Vagina (tissue), 2 donors: ENCODE data around the gene NFE2L1. TPM values are rescaled to one million over a fixed set of nuclear protein-coding genes. Genes with fewer than 3 reads are reported as not detected.

Experiments used
- DNase-seq, 2 donors: peaks; one replicate each; pipeline ENCODE4 v3.0.0-alpha.2; 2017; ENCODE audit errors: extremely low spot score in 2 of 2
- H3K27ac ChIP-seq: fragments of 200-600 bp; sonication (generic); one replicate; pipeline ENCODE4 v1.5.1; 2019
- H3K27me3 ChIP-seq: fragments of 200-600 bp; sonication (generic); one replicate; pipeline ENCODE4 v1.5.1; 2019
- H3K36me3 ChIP-seq, 2 donors: fragments of 200-600 bp; sonication (generic); one replicate each; pipeline ENCODE4 v1.5.1; 2017 to 2019
- H3K4me1 ChIP-seq: fragments of 200-600 bp; sonication (generic); one replicate; pipeline ENCODE4 v1.5.1; 2019
- H3K4me3 ChIP-seq, 2 donors: fragments of 200-600 bp; sonication (generic); 1 replicate in 1 of 2; 2 replicates in 1 of 2; pipeline ENCODE4 v1.5.1; 2016 to 2019
- H3K9me3 ChIP-seq: fragments of 200-600 bp; sonication (generic); one replicate; pipeline ENCODE4 v1.5.1; 2019
- POLR2A ChIP-seq, 2 donors: fragments of 450-650 bp; IDR thresholded peaks; one replicate each; pipeline ENCODE4 v1.6.1; 2017; ENCODE audit warnings: antibody characterized with exemption in 2 of 2, mild to moderate bottlenecking in 2 of 2, moderate library complexity in 2 of 2
- POLR2AphosphoS5 ChIP-seq, 2 donors: sonication (generic); formaldehyde crosslinking; IDR thresholded peaks; one replicate each; pipeline ENCODE4 v1.9.0; 2017; ENCODE audit warnings: antibody characterized with exemption in 2 of 2, mild to moderate bottlenecking in 2 of 2, low read depth in 1 of 2; ENCODE audit not compliant: insufficient read depth in 1 of 2
- intact Hi-C: fragments of 100-400 bp; cut with DNase I; formaldehyde crosslinking; loops from one replicate; pipeline ENCODE4 v1.15.1; 2023
- total RNA-seq: library from RNA; depleted of rRNA; stranded (reverse); fragments of >200 nt; gene quantifications from one replicate; pipeline ENCODE4 v1.2.3, GENCODE V29; 2016
- TF ChIP-seq, protein P1 (sequence below), 3 experiments: fragments of 450-650 bp in 2 of 3; fragments of 200-600 bp in 1 of 3; sonication (generic) in 1 of 3; IDR thresholded peaks; one replicate each; pipeline ENCODE4 v1.5.1; 2017 to 2019; ENCODE audit warnings: antibody characterized with exemption in 3 of 3, mild to moderate bottlenecking in 2 of 3, moderate library complexity in 2 of 3

The NFE2L1 gene
- total RNA-seq, 1 donor from 2014 or later = 190 TPM

DNA sequence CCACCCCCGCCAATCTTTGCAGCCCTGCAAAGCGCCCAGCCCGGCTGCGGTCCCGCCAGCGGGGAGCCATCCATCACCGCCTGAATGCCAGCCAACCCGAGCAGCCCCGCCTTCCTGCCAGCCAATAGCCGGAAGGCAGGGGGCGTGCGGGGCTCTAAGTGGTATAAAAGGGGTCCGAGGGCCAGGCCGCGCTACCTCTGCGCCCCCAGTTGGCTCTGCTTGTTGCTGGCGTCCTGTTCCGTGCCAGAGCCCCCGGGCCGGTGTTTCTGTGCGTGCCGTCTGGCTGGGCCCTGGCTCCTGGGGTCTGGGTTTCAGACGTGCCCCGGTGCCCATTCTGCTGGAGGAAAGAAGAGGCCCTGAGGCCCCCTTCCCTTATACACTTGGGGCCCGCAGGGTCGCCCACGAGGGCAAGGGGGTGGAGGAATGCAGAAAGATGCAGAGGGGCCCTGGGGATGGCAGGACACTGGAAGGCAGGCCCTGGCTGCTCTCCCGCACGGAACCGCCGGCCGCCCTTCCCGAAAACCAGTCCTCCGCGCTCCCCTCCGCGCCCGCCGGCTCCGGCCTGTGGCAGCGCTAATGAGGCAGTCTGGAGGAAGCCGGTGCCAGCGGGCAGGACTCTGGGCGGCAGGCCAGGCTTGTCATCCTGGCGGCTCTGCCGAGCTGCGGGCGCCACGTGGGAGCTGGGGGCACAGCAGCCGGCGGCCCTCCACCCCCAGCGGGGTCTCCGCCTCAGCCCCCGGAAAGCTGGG is 24.6 kb upstream of the NFE2L1 start:
- peak overlapping the region; percentile 54 for H3K27ac ChIP-seq
- H3K4me1 ChIP-seq = peaks cover 38% of the 10 kb centered on the region
- no peaks in the 10 kb centered on the region for H3K9me3 ChIP-seq
- no peak for DNase-seq
- no peaks in the 10 kb centered on the region for H3K36me3 ChIP-seq
- TF ChIP-seq, protein P1, sequence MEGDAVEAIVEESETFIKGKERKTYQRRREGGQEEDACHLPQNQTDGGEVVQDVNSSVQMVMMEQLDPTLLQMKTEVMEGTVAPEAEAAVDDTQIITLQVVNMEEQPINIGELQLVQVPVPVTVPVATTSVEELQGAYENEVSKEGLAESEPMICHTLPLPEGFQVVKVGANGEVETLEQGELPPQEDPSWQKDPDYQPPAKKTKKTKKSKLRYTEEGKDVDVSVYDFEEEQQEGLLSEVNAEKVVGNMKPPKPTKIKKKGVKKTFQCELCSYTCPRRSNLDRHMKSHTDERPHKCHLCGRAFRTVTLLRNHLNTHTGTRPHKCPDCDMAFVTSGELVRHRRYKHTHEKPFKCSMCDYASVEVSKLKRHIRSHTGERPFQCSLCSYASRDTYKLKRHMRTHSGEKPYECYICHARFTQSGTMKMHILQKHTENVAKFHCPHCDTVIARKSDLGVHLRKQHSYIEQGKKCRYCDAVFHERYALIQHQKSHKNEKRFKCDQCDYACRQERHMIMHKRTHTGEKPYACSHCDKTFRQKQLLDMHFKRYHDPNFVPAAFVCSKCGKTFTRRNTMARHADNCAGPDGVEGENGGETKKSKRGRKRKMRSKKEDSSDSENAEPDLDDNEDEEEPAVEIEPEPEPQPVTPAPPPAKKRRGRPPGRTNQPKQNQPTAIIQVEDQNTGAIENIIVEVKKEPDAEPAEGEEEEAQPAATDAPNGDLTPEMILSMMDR (IDR thresholded peaks at IDR 0.05) = no peak
- TF ChIP-seq POLR2AphosphoS5 (IDR thresholded peaks at IDR 0.05; ENCODE audit: insufficient read depth in 1 of 2, low read depth in 1 of 2) = peak in 1 of 2 donors; percentile 27
- no peaks in the 10 kb centered on the region for H3K27me3 ChIP-seq
- H3K4me3 ChIP-seq = peak overlapping the region; percentile 26 to 49
- intact Hi-C loops = loop anchor here (5.0 to 10.0 kb wide), 3 partner anchors 79 to 571 kb away; partner anchors contain the start of genes HOXB3, HOXB5 and PNPO

DNA sequence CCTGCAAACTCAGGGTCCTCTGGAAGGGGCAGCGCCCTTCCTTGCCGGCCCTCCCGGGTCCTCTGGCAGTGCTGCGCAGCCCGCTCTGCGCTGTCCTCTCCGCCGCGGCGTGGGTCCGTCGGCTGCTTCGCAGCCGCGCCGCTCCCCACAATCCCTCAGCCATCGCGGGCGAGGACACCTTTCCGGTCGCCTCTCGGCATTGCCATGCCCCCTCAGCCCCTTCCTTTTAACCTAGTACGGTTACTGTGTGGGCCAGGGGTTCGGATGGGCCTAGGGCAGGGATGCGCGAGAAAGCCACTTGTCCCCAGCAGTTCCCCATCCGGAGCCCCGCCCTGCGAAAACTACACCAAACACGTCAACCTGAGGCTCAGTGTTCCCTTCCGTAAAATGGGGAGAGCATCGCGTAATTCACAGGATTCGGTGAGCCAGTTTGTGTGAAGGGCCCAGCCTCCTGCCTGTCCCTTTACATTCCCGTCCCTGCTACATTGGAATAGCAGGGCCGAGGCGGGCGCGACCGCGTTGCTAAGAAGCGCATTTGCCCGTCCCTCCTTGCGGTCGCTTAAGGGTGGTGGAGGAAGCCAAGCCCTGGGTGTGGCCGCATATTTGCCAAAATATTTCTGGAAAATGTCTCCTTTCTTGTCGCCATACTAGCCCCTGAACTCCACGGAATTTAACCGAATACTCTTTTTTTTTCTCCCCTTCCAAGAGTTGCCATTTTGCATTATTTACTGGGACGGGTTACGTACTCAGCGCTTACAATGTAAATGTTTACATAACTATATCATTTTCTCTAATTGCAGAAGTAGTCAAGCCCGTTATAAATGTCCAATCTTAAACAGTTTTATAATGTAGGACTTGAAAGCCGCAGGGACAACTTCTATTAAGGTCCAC is 23.8 kb upstream of the NFE2L1 start:
- H3K27me3 ChIP-seq = no peaks in the 10 kb centered on the region
- intact Hi-C loops = loop anchor here (5.0 to 10.0 kb wide), 3 partner anchors 80 to 570 kb away; partner anchors contain the start of genes HOXB3, HOXB5 and PNPO
- peak overlapping the region; percentile 54 for H3K27ac ChIP-seq
- no peak for DNase-seq
- H3K4me1 ChIP-seq = peaks cover 38% of the 10 kb centered on the region
- H3K36me3 ChIP-seq = no peaks in the 10 kb centered on the region
- peak overlapping the region; percentile 26 to 49 for H3K4me3 ChIP-seq
- H3K9me3 ChIP-seq = no peaks in the 10 kb centered on the region
- TF ChIP-seq POLR2AphosphoS5 (IDR thresholded peaks at IDR 0.05; ENCODE audit: insufficient read depth in 1 of 2, low read depth in 1 of 2) = peak in 1 of 2 donors; percentile 6
- TF ChIP-seq, protein P1 (IDR thresholded peaks at IDR 0.05) = no peak

DNA sequence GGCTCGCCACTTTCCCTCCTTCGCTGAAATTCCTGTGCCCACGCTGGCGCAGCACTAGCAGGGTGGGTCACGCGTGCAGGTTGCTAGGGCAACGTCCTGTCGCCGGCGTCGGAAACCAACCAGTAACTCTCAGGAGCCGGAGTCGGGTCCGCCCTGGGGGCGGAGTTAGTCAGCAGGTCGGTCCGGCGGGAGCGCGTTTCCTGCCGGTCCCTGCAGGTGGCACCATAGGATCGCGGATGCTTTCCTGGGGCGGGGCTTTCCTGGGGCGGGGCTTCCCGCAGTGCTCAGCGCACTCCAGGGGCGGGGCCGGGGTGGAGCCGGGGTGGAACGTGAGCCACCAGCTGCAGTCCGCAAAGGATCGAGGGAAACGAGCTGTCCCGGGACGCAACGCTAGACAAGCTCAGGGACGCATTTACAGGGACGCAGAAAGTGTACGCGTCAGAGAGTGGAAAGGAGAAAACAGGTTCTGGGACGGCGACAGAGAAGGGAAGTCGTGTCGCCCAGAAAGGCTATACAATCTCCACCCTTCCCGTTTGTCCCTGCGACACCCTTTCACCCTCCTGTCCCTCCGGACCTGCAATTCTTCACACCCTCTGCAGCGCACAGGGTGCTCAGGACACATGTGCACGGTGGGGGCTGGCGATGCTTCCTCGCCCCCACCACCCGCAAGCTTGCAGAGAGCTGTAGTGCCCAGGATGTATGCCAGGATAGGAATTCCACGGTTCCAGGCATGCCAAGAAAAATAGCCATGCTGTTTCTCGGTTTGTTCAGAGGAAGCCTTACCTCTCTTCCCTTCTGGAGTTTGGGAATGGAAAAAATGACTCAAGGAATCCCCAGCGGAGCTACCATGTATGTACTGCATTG is 22.9 kb upstream of the NFE2L1 start:
- Histone ChIP-seq H3K27me3 (no peaks in the 10 kb centered on the region), H3K27ac (peak overlapping the region; percentile 77), H3K4me3 (peak overlapping the region; percentile 49 to 61), H3K9me3 (no peaks in the 10 kb centered on the region), H3K4me1 (peaks cover 38% of the 10 kb centered on the region), H3K36me3 (no peaks in the 10 kb centered on the region)
- intact Hi-C loops = loop anchor here (10.0 kb wide), 2 partner anchors 80 to 570 kb away; partner anchors contain the start of genes HOXB3, HOXB5 and PNPO
- peak in 1 of 2 donors; percentile 99 for DNase-seq
- TF ChIP-seq POLR2A (IDR thresholded peaks at IDR 0.05) (no peak), POLR2AphosphoS5 (IDR thresholded peaks at IDR 0.05; ENCODE audit: insufficient read depth in 1 of 2, low read depth in 1 of 2) (peak in 1 of 2 donors; percentile 71)
- TF ChIP-seq, protein P1 (IDR thresholded peaks at IDR 0.05) = peak; percentile 25 to 77 (median 66)

DNA sequence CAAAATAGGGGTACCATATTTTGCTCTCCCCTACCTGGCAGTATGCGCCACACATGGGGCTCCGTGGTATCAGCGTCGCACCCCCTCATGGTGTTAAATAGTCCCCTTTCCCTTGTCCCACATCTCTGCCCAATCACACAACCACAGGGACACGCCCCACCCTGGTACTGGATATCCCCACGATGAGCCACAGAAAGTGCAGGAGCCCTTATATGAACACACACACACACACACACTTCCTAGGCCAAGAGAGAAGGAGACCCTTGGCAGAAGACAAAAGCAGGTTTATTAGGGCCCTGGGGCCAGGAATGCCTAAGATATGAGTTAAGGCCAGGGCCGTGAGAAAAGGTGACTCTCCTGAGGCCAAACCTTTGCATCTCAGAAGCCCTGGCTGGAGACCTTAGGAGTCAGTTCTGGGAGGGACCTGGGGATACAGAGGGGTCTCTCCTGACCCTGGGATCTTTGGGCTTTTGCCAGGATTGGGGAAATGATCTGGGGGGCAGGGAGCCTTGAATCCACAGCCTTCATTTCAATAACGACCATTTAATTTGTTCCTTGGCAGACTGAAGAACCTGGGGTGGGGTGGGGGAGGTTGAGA is 22.2 kb upstream of the NFE2L1 start:
- Histone ChIP-seq H3K36me3 (no peaks in the 10 kb centered on the region), H3K9me3 (no peaks in the 10 kb centered on the region), H3K4me1 (peaks cover 38% of the 10 kb centered on the region), H3K27ac (peak overlapping the region; percentile 77), H3K4me3 (peak overlapping the region; percentile 49 to 61), H3K27me3 (no peaks in the 10 kb centered on the region)
- intact Hi-C loops = loop anchor here (2.0 to 10.0 kb wide), 3 partner anchors 47 to 569 kb away; partner anchors contain the start of genes HOXB3, HOXB5 and PNPO
- DNase-seq = no peak
- TF ChIP-seq POLR2AphosphoS5 (IDR thresholded peaks at IDR 0.05; ENCODE audit: insufficient read depth in 1 of 2, low read depth in 1 of 2) = no peak
- TF ChIP-seq, protein P1 (IDR thresholded peaks at IDR 0.05) = no peak
- TF ChIP-seq POLR2A (IDR thresholded peaks at IDR 0.05) = no peak
